HepG2 (cell line): ENCODE results near the gene HECTD4. TPM values are rescaled to one million over a fixed set of nuclear protein-coding genes. Genes with fewer than 3 reads are reported as not detected.

Source experiments
- ATAC-seq: fragments of 200-7000 bp; cut with Tn5 transposase; 3 replicates; pipeline ENCODE4 v1.9.1; 2020; ENCODE audit warnings: mild to moderate bottlenecking, moderate library complexity
- BruUV-seq: library from RNA; stranded (reverse); fragments of 400-500 nt; replicated peaks from 2 replicates; lab custom pipeline; 2021; lab: Mats Ljungman, UMichigan
- CTCF ChIA-PET: fragments of 300-600 bp; formaldehyde crosslinking; extraction: SDS; loops from one replicate; lab custom pipeline; 2021; ENCODE audit warnings: low total read pairs, inconsistent platforms, low intra/inter-chr PET ratio; lab: Yijun Ruan, JAX
- POLR2A ChIA-PET: fragments of 350-600 bp; sonication (Branson Sonifier 250); formaldehyde crosslinking; loops from one replicate; lab custom pipeline; 2020; ENCODE audit warnings: antibody characterized with exemption, inconsistent platforms; lab: Yijun Ruan, JAX
- DNase-seq: peaks from one replicate; pipeline ENCODE4 v3.0.0-alpha.2; 2015; ENCODE audit warnings: low spot score
- FAIRE-seq: peaks from 3 replicates; lab custom pipeline; 2011; peaks lifted over from hg19 to GRCh38; lab: Jason Lieb, UNC
- H2AFZ ChIP-seq: one replicate; pipeline ENCODE4 v1.6.1; 2011; ENCODE audit warnings: low read length, inconsistent platforms
- H3K27ac ChIP-seq: fragments of 300-600 bp; 3 replicates; pipeline ENCODE4 v1.8.0; 2011; ENCODE audit warnings: mixed run types, mild to moderate bottlenecking, mixed read lengths, low read length, inconsistent platforms; ENCODE audit not compliant: insufficient read depth; ENCODE audit errors: extremely low read length
- H3K27me3 ChIP-seq, 2 experiments: fragments of 200-600 bp in 1 of 2; 2 replicates in 1 of 2; 3 replicates in 1 of 2; pipeline versions ENCODE4 v1.6.0 to v1.8.0; 2011; ENCODE audit warnings: low read length in 2 of 2, mild to moderate bottlenecking in 2 of 2, moderate library complexity in 2 of 2, inconsistent platforms in 1 of 2; ENCODE audit not compliant: insufficient read depth in 2 of 2, control insufficient read depth in 1 of 2
- H3K36me3 ChIP-seq, 2 experiments: fragments of 200-600 bp in 1 of 2; replicated peaks in 1 of 2; 2 replicates in 1 of 2; 3 replicates in 1 of 2; pipeline versions ENCODE4 v1.5.1 to v1.8.0; 2011; ENCODE audit warnings: low read length in 2 of 2, inconsistent platforms in 1 of 2; ENCODE audit not compliant: insufficient read depth in 2 of 2, control insufficient read depth in 1 of 2
- H3K4me1 ChIP-seq: 2 replicates; pipeline ENCODE4 v1.5.1; 2012; ENCODE audit warnings: low read length, inconsistent platforms; ENCODE audit not compliant: insufficient read depth
- H3K4me2 ChIP-seq: 2 replicates; pipeline ENCODE4 v1.6.0; 2011; ENCODE audit warnings: low read depth, low read length, inconsistent platforms
- H3K4me3 ChIP-seq, 3 experiments: fragments of 200-600 bp in 1 of 3; sonication (generic), shearing (Covaris generic) in 1 of 3; replicated peaks in 1 of 3; 2 replicates each; pipeline ENCODE4 v1.5.1; 2011 to 2016; ENCODE audit warnings: low read length in 3 of 3, inconsistent platforms in 2 of 3, low read depth in 2 of 3, mild to moderate bottlenecking in 2 of 3, control low read depth in 1 of 3, mixed read lengths in 1 of 3; ENCODE audit not compliant: insufficient read depth in 1 of 3
- H3K79me2 ChIP-seq: one replicate; pipeline ENCODE4 v1.6.1; 2011; ENCODE audit warnings: low read length, inconsistent platforms; ENCODE audit not compliant: insufficient read depth
- H3K9ac ChIP-seq: 2 replicates; pipeline ENCODE4 v1.6.0; 2011; ENCODE audit warnings: mild to moderate bottlenecking, low read depth, low read length, inconsistent platforms; ENCODE audit not compliant: insufficient read depth
- H3K9me3 ChIP-seq: 2 replicates; pipeline ENCODE4 v1.5.1; 2012; ENCODE audit warnings: mild to moderate bottlenecking, low read length
- H4K20me1 ChIP-seq: 2 replicates; pipeline ENCODE4 v1.6.0; 2011; ENCODE audit warnings: inconsistent platforms, mild to moderate bottlenecking, low read length, moderate library complexity; ENCODE audit not compliant: insufficient read depth
- ATF7 ChIP-seq, 2 experiments: fragments of 450-650 bp in 1 of 2; sonication (generic) in 1 of 2; formaldehyde crosslinking in 1 of 2; IDR thresholded peaks; 2 replicates each; pipeline versions ENCODE4 v1.4.0 to v1.6.1; 2016 to 2020; ENCODE audit warnings: antibody characterized with exemption in 1 of 2, mild to moderate bottlenecking in 1 of 2, missing genetic modification reagents in 1 of 2
- GATAD2A ChIP-seq: IDR thresholded peaks from 2 replicates; pipeline ENCODE4 v1.6.1; 2016
- NKX3-1 ChIP-seq: sonication (generic); formaldehyde crosslinking; IDR thresholded peaks from 2 replicates; pipeline ENCODE4 v1.5.0; 2020; ENCODE audit warnings: missing genetic modification reagents
- ZNF350 ChIP-seq: sonication (generic); formaldehyde crosslinking; IDR thresholded peaks from 2 replicates; pipeline ENCODE4 v1.4.0; 2020; ENCODE audit warnings: mild to moderate bottlenecking, low read depth, missing genetic modification reagents, borderline replicate concordance
- ZSCAN21 ChIP-seq: sonication (generic); formaldehyde crosslinking; IDR thresholded peaks from 2 replicates; pipeline ENCODE4 v1.8.0; 2022; ENCODE audit warnings: mild to moderate bottlenecking, missing genetic modification reagents, moderate library complexity, borderline replicate concordance
- WGBS: methylation state at CpG from one replicate; pipeline ENCODE4 v1.1.6; 2017; ENCODE audit warnings: low lambda C conversion rate; 5-methylcytosine and 5-hydroxymethylcytosine counted together
- in situ Hi-C: cut with HindIII; loops from 2 replicates; pipeline ENCODE4 v1.10.0; 2017; ENCODE audit warnings: low pct_unique_long_range_greater_than_20kb; ENCODE audit not compliant: extremely low pct_ligation_motif_present
- intact Hi-C: fragments of 100-400 bp; cut with micrococcal nuclease; formaldehyde crosslinking; loops from one replicate; pipeline ENCODE4 v1.10.0; 2022; ENCODE audit not compliant: unreplicated experiment
- polyA plus RNA-seq, 8 experiments: library from polyadenylated mRNA; depleted of rRNA in 3 of 8; stranded (reverse) in 7 of 8; unstranded in 1 of 8; fragments of >200 nt; fragmentation: Illumina TruSeq in 4 of 8; extraction: Trizol in 4 of 8; gene quantifications; 2 replicates each; pipeline versions ENCODE4 v1.2.1 to v1.2.3, GENCODE V29; 2011 to 2016; ENCODE audit warnings: low read depth in 4 of 8, missing spikeins in 1 of 8, mixed read lengths in 1 of 8; ENCODE audit not compliant: insufficient read depth in 1 of 8
- total RNA-seq, 5 experiments: library from RNA; depleted of rRNA; stranded (reverse); fragments of >200 nt; fragmentation: Illumina TruSeq; extraction: Trizol; gene quantifications; 2 replicates each; pipeline ENCODE4 v1.2.3, GENCODE V29; 2016; ENCODE audit warnings: low read depth in 1 of 5

HECTD4 gene
- total and polyA plus RNA-seq, 2 of the 13 experiments (the other 11 are each of a cell fraction or from before 2014, with no cell fraction given), result 9.0 to 11.4 TPM

- Histone ChIP-seq H3K79me2 (no peaks in the 10 kb centered on the region), H3K27ac (no peak overlapping the region), H3K9me3 (no peaks in the 10 kb centered on the region), H3K4me3 (no peak overlapping the region), H2AFZ (no peak overlapping the region), H3K27me3 (no peaks in the 10 kb centered on the region), H4K20me1 (no peaks in the 10 kb centered on the region), H3K36me3 (no peaks in the 10 kb centered on the region), H3K4me2 (no peak overlapping the region), H3K4me1 (peaks cover 45% of the 10 kb centered on the region), H3K9ac (no peak overlapping the region)
- POLR2A ChIA-PET, result no interaction called here
- ATAC-seq (no peak), DNase-seq (peak; percentile 6), FAIRE-seq (no peak)
- CTCF ChIA-PET, result no interaction called here
- in situ Hi-C loops (no loop called here), intact Hi-C loops (loop anchor here (10.0 kb wide), 1 partner anchor 60 kb away; the partner anchor contains the start of gene HECTD4)
- 8% methylated on average over 1 of the region's 1 CpG for WGBS
- BruUV-seq, result no TSS peak
- peak; percentile 39; the same call in 1 of the 2 replicates for TF ChIP-seq GATAD2A
- no peak for TF ChIP-seq ZSCAN21 (CRISPR knock-in tag)
Measured at GRCh38 chr12:112325157-112325556, 57.1 kb downstream of the HECTD4 start.

- POLR2A ChIA-PET, result no interaction called here
- Histone ChIP-seq H3K9ac (no peak overlapping the region), H3K27me3 (no peaks in the 10 kb centered on the region), H4K20me1 (no peaks in the 10 kb centered on the region), H3K36me3 (0 out of 5 replicates have a peak, but pooled peaks cover 0 to 6% of the 10 kb centered on the region in 2 experiments), H3K9me3 (no peaks in the 10 kb centered on the region), H3K4me2 (no peak overlapping the region)
- 84% methylated on average over 4 of the region's 4 CpGs for WGBS
- no TSS peak for BruUV-seq
- intact Hi-C loops (loop anchor here (10.0 kb wide), 1 partner anchor 62 kb away; the partner anchor contains the start of gene HECTD4), in situ Hi-C loops (no loop called here)
- no peak for TF ChIP-seq NKX3-1 (CRISPR knock-in tag)
- TF ChIP-seq ZNF350 (CRISPR knock-in tag), result no peak
- TF ChIP-seq ATF7 (IDR thresholded peaks at IDR 0.05), result no peak
- TF ChIP-seq ATF7 (CRISPR knock-in tag; IDR thresholded peaks at IDR 0.05), result no peak
- TF ChIP-seq, all 625 proteins: peak for 0
- no peak overlapping the region for H3K27ac ChIP-seq
- no peak overlapping the region for H2AFZ ChIP-seq
- H3K4me3 ChIP-seq, result no peak overlapping the region
- peaks cover 52% of the 10 kb centered on the region for H3K4me1 ChIP-seq
- DNase-seq (no peak), FAIRE-seq (no peak), ATAC-seq (no peak)
- H3K79me2 ChIP-seq, result no peaks in the 10 kb centered on the region
- CTCF ChIA-PET, result no interaction called here
Measured at GRCh38 chr12:112322882-112323547, 59.2 kb downstream of the HECTD4 start.
